ENCODE results near the gene EBF4.

The EBF4 gene

GRCh38 chr20:2692036-2692885 lies at the start of gene EBF4:
Gene EBF4 (plus strand): TSS chr20:2692780. CDS start chr20:2693646, 866 bp downstream.
- peak; percentile 15 for DNase-seq (ENCODE audit: low read depth)

- DNase-seq (ENCODE audit: low read depth) = no peak
Measured at GRCh38 chr20:2643708-2644107, 48.9 kb upstream of the EBF4 start.

DNA sequence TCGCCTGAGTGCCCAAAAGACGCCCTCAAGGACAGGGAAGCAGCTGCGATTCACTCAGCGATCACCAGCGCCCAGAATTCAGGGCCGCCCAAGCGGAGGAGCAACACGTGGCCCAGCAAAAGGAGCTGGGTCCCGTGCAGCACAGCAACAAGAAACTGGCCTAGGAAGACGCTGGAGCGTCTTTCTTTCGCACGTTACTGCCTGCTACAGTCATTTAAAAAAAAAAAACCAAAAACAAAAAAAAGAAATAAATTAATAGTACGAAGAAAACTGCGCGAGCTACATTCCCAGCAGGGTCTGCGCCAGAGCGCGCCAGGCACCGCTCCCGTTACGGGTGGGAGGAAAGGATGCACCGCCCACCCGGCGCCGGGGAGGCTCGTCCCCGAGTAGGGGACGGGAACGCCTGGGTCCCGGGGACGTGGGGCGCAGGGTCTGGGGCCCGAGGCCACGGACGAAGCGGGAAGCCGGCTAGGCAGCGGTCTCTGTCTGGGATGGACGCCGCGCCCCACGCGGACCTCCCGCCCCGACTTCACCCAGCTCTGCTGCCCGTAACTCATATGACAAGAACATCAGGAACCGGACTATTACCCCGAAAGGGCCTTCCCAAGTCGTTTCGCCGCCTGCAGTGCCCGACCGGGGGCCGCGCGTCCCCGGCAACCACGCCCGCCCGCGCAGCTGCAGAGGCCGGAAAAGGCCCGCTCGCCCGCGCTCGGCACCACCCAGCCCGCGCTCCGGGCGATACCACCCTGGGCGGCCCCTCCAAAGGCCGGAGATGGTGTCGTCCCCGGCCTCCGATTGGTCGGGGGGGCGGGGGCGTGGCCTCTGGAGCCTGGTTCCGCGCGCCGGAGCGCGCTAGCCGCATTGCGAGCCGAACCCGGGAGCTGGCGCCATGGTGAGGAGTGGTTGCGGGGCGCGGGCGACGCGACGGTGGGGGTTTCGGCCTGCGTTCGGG lies 40.5 kb upstream of the EBF4 start, which contains the start of gene NOP56:
NOP56 (plus strand) TSS at position 861 of the 952 bp plus-strand sequence; CDS start at position 890, 29 bp downstream.
- peak; percentile 93 for DNase-seq (ENCODE audit: low read depth)

- no peak for DNase-seq (ENCODE audit: low read depth)
Measured at GRCh38 chr20:2652724-2653555, 39.6 kb upstream of the EBF4 start.

- DNase-seq (ENCODE audit: low read depth) = no peak
Measured at GRCh38 chr20:2653556-2654383, 38.8 kb upstream of the EBF4 start.

GRCh38 chr20:2654384-2654822 lies 38.2 kb upstream of the EBF4 start:
- DNase-seq (ENCODE audit: low read depth) = no peak

- DNase-seq (ENCODE audit: low read depth) = no peak
Measured at GRCh38 chr20:2654831-2655230, 37.7 kb upstream of the EBF4 start.

- no peak for DNase-seq (ENCODE audit: low read depth)
Measured at GRCh38 chr20:2655331-2656116, 37.1 kb upstream of the EBF4 start.

DNA sequence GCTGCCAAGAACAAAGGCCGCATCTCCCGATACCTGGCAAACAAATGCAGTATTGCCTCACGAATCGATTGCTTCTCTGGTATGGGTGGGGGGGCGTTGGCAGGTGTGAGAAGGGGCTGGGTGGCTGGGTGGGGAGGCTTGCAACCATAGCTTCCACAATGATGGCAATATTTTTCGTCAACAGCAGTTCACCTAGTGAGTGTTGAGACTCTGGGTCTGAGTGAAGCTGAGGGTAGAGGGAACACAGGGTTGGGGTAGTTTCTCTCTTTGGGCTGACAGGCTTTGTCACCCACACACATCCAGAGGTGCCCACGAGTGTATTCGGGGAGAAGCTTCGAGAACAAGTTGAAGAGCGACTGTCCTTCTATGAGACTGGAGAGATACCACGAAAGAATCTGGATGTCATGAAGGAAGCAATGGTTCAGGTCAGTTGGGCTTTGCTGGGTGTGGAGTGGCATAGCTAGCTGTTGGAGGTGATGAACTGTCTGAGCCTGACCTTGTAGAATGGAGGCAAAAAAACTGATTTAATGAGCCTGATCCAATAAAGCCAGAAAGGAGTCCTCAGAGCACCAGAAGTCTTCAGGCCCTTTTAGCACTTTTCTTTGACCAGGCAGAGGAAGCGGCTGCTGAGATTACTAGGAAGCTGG lies 36.0 kb upstream of the EBF4 start:
- DNase-seq (ENCODE audit: low read depth) = no peak

GRCh38 chr20:2657241-2657640 lies 35.3 kb upstream of the EBF4 start:
- no peak for DNase-seq (ENCODE audit: low read depth)

DNA sequence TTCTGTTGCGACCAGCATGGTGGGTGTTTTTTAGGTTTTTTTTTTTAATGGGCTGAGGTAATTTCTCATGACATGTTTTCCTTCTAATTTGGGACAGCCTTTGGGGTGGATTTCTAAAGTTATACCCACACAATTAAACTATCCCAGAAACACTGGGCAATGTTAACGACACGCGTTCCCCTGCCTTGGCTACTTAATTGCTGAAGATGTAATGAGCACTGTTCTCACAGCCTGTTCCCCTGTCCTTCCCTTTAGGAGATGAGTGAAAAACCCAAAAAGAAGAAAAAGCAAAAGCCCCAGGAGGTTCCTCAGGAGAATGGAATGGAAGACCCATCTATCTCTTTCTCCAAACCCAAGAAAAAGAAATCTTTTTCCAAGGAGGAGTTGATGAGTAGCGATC lies 34.9 kb upstream of the EBF4 start:
- no peak for DNase-seq (ENCODE audit: low read depth)

DNA sequence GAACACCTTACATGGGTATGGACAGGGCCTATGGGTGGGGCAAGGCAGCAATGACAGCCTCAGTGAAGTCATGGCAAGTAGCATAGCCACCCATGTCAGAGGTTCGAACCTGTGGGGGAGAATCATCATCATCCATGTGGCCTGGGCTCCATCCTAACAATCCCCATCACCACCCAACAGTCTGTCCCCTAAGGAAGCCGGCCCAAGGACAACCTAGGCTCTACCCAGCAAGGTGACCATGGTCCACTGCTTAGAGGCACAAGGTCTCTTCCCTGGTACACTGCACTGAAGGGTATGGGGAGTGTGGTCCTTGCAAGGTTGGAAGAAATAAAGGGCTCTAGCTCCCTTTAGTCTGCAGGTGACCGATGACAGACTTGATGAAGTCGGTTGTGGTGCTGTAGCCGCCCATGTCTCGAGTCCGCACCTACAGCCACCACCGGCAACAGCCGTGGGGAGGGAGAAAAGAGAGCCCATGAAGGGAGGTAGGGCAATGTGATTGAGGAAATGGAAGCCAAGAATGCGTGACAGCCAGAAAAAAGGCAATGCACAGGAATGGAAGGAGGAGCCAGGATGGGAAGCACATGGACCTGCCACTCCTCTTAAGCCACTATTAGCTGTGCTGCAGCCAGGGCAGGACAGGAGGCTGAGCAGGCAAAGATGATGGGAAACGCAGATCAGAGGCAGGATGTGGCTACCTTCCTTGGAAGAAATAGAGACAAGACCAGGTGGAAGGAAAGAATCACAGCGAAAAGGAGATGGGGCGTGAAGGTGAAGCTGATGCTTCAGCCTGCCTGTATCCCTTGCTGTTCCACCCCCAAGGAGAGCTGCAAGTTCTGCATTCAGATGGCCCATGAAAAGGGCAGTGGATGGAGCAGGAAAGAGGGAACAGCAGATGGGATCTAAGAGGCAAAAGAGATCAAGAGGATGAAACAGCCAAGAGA lies 33.9 kb upstream of the EBF4 start:
- DNase-seq (ENCODE audit: low read depth) = no peak

DNA sequence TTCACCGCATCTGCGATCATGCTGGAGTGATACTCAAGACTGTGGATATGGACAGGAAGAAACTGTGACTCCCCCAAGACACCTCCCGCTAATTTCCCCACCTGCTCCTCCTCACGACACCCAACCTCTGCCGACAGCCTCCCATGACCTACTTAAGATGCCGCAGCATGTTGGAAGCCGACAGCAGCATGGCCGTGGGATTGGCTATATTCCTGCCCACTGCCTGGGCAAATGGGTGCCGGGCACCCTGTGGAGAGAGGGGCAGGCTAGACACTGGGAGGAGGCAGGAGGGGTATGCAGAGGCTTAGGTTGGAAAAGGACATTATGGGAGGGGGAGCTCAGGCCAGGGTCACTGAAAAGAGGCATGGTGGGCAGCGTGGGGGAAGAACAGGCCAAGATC lies 33.0 kb upstream of the EBF4 start:
- DNase-seq (ENCODE audit: low read depth) = no peak

GRCh38 chr20:2663364-2663886 lies 29.2 kb upstream of the EBF4 start:
- no peak for DNase-seq (ENCODE audit: low read depth)

- DNase-seq (ENCODE audit: low read depth) = peak; percentile 84
Measured at GRCh38 chr20:2663887-2664719, 28.5 kb upstream of the EBF4 start, which contains the start of gene IDH3B. Gene IDH3B (minus strand): TSS chr20:2664216. CDS start chr20:2664188, 28 bp downstream.

DNA sequence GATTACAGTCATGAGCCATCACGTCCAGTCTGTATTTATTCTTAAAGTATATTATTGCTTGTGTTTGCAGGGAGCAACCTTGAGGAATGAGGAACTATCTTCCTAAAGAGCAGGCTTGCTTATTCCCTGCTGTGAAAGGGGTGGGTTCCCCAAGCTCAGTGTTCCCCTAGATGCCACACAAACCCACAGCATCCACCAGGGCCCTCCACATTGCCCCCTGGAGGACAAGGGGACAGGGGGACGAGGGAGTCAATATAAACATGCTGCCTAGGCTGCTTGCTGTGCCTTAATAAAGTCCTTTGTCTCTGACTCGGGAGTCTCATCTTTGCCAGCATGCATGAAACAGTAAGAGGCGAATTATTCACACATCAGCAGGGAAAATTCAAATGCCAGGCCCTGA lies 20.6 kb upstream of the EBF4 start:
- DNase-seq (ENCODE audit: low read depth) = no peak

DNA sequence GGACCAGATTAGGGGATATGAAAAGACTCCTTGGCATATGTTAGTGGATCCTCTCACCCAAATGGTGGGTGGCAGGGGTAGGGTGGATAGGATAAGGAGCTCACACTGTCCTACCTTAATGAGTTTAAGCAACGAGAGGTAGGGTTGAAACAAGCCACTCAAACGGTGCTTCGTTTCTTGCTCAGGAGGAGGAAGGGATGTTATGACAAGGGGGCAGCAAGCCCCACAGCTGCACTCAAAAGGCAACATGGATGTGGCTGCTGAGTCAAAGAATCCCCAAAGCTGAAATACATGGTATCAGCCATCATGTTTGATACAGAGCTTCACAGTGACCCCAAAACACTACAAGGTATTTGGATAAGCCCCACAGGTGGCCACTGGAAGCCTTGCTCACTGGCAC lies 20.1 kb upstream of the EBF4 start:
- no peak for DNase-seq (ENCODE audit: low read depth)

All from activated T-cell treated with anti-CD3 and anti-CD28 coated beads for 1 hour (primary cell).